Measurements from ENCODE around the gene DCAF12L2.
"Not testable (repeated sequence)": the region's sequence is repeated elsewhere in the genome, so short reads cannot be mapped to it uniquely, and the experiment has no call there.

The DCAF12L2 gene

DNA sequence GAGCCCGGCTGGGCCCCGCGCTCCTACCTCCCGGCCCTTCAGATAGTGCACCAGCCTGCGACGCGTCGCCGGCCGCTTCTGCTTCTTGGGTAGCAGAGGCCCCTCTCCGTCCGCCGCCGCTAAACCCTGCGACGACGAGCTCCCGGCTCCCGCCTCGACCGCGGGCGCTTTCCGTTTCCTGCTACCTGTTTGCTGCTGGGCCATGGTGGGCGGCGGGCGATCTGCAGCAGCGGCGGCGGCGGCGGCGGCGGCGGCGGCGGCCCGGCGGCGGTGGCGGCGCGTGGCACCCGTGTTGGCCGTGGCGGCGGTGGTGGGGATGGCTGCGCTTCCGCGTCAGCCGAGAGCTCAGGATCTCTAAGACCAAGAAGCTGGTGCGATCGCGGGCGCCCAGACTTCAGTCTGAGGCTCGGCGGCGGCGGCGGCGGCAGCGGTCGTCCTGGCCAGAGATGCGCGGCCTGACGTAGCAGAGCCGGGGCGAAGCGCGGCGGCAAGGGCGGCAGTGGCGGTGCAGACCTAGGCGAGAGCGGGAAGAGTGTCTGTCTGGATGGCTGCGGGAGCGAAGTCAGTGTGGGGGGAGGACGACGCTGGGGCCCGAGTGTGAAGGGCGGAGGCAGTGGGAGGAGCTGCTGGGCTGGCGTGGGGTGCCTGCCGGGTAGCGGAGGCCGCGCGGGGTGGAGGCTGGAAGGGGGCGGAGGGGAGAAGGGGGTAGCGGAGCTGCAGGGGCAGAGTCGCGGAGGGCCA, at the start of gene DCAF12L2:
DCAF12L2 (minus strand) TSS at position 569 of the 741 bp plus-strand sequence; CDS start at position 204, 365 bp downstream.
- no peak for DNase-seq

DNA sequence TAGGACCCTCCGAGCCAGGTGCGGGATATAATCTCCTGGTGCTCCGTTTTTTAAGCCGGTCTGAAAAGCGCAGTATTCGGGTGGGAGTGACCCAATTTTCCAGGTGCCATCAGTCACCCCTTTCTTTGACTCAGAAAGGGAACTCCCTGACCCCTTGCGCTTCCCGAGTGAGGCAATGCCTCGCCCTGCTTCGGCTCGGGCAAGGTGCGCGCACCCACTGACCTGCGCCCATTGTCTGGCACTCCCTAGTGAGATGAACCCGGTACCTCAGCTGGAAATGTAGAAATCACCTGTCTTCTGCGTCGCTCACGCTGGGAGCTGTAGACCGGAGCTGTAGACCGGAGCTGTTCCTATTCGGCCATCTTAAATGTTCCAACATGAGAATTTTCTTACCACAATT, 24.8 kb upstream of the DCAF12L2 start:
- DNase-seq, result not testable (repeated sequence)

DNA sequence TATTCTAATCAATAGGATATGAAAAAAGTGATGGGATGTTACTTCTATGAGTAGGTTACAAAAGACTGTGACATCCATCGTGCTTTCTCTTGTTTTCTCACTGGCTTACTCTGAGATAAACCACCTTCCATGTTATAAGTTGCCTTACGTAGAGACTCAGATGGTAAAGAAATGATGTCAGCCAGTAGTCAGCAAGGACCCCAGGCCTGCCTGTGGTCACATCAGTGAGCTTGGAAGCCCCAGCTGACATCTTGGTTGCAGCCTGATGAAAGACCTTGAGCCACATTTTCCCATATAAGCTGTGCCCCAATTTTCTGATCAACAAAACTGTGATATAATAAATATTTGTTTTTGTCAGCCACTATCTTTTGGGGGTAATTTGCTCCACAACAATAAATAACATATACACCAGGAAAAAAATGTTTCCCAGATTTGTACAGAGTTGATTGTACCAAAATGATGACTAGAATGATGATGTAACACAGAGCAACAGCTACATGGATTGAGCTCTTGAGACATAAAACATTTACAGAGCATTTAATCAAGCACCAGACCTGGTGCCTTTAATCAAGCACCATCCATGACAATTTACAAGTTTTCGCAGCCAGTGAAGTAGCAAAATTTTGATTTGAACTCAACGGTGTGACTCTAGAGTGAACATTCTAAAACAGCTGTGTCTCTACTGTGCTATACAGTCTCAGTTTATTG, 11.2 kb upstream of the DCAF12L2 start:
- no peak for DNase-seq

DNA sequence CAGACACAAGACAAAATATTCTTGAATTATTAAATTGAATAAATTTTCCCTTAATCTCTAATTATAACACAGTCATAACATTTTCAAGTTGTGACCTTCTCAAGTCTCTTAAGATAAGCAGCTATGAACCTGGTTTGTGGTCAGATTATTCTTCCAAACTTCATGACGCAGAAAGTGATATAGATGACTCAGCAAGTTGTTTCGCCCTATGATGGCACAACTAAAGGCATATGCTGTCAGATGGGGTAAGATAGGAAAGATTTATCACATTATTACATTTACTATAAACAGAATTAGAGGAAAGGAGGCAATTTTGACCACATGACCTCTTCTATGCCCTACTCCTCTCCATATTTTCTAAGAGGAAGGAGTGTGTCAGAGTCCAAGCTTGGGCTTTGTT, 4.6 kb upstream of the DCAF12L2 start:
- no peak for DNase-seq

DNA sequence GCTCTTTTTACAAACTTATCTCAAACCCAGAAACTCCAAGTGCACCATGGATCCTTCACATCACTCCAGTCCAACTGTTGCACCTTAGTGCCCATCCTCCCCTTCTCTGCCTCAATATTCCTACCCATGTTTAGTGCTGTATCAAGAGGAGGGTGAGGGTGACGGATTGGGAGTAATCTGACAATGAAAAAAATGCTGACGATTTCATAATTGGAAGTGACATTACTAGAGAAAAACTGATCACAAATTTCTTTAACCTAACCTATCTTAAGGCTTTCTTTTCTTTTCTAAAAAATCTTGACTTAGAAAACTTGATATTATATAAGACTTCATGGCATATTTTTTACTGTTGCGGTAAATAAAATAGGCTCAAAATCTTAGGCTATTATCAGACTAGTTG, 1.5 kb upstream of the DCAF12L2 start:
- no peak for DNase-seq

DNA sequence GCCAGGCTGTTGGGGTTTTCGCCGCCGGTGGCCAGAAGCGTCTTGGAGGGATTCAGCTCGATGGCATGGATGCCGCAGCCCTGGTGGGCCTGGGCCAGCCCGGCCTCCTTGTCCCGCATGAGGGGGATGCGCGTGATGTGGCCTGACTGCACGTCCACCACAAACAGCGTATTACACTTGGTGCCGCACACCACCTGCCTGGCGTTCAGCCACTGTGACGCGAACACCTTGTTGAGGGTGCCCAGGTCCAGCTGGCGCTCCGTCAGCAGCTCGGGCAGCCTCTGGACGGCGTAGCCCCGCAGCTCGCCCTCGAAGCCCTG, 728 bp downstream of the DCAF12L2 start:
- DNase-seq, result no peak

DNA sequence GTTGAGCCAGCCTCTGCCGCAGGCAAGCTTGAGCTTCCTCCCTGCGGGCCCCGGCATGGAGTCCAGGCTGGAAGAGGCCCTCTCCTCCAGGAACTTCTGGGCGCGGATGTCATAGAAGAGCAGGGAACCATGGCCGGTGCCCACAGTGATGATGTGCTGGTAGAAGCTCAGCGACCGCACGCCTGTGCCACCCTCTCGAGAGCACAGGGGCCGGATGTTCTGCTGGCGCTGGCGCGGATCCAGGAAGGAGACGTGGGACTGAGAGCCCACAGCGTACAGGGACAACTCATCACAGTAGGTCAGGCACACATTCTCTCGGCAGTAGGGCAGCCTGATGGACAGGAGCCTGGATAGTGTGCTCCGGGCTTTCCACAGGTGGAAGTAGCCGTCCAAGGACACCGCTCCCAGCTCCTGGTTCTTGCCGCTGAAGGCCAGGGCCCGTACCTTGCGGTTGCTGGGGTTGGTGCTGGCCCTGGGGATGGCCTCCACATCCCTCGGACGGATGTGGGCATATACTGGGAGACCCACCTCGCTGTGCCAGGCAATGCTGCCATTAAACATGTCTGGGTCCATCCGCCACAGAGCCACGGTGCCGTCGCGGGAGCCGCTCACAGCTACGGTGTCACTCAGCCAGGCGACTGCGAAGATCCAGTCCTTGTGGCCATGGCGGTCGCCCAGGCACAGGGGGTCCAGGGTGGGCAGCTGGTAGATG, 1.2 kb downstream of the DCAF12L2 start:
- DNase-seq, result no peak

DNA sequence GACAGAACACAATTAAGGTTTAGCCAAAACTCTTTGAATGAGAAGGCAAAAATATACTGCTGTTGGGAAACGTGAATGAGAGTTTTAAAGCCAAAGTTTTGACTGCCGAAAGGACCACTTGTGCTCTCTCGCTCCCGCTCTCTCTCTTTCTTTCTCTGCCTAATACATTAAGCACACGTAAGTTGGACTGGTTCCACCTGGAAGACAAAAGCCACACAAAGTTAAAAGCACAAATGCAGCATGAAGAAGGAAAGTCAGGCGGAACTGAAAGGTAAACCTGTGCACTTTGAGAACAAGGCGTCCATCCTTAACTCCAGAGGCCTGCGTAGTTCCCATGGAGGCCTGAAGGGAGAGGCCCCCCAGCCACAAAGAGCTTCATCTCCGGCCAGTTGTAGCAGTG, 1.9 kb downstream of the DCAF12L2 start:
- no peak for DNase-seq

DNA sequence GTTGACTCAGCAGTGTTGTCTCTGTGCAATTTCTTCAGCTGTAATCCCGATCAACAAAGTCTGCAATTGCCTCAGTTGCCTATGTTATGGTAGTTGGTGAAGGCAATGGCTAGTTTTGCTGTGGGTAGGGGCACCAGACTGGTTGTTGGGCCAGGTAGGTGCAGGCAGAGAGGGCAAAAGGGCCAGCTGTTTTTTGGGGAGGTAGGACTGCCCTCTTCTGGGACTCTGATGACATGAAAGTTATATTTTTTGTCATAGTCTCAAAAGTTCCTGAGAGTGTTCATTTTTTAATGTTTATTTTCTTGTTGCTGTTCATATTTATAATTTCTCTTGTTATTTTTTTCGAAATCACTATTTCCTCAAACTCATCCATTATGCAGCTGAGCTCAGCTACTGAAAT, 25.1 kb downstream of the DCAF12L2 start:
- DNase-seq, result no peak

DNA sequence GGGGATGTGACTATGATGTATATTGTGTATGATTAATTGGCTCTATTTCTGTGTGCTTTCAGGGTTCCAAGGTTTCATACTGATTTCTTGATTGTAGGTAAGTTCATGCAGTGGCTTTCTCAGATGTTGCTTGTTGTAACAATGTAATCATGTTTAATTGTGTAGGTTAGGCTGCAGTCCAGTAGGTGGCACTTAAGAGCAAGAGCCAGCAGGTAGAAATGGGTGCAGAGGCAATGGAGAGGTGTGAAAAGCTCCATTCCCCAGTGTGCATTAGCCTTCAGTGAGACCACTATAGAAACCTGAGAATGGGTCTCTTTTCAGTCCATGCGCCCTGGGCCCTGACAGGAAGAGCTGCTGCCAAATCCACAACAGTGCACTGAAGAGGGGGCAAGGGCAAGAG, 28.2 kb downstream of the DCAF12L2 start:
- DNase-seq, result no peak

DNA sequence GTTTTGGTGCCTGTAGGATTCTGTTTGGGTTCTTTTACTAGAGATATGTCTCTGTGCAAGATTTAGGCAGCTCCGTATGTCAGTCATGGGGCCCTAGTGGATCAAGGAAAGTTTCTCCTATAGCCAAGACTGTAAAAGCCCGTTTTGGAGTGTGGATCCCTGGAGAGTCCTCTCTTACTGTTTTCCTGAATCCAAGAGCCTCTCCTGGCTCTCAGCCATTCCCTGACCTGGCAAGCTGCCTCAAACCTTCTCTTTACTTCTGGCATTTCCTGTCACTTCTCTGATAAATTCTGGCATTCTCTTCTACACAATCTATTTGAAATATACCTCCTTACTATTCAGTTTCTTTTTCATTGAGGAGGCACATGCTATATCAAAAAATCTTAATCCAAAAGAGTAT, 41.4 kb downstream of the DCAF12L2 start:
- no peak for DNase-seq
